ENCODE data around the gene TLX2. TPM values are rescaled to one million over a fixed set of nuclear protein-coding genes. Genes with fewer than 3 reads are reported as not detected.

TLX2 gene
- total RNA-seq, 1 donor, result not detected

DNA sequence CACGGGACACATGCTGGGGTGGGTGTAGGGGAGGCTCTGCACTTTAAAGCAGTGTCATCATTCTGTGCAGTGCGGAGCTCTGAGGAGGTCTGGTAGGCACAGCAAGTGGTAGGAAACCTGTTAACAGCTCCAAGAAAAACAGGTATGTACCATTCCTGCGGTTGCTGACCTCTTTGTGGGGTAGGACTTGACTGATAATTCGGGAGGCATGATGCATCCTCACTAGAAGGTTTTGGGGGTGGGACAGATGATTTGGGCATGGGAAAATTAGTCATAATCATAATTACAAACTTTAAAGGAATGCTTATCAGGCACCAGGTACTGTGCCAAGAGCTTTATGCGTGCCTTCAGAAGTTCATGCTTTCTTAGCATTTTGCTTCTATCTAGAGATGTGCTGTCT is 50.0 kb downstream of the TLX2 start:
- H3K4me3 ChIP-seq (ENCODE audit: low read depth, low read length), result no peak overlapping the region
- no peak for TF ChIP-seq CTCF (IDR thresholded peaks at IDR 0.05; ENCODE audit: insufficient read depth, low read depth, low read length)
- DNase-seq (ENCODE audit: low read depth), result no peak

GRCh38 chr2:74566076-74566753 is 52.0 kb downstream of the TLX2 start:
- TF ChIP-seq CTCF (IDR thresholded peaks at IDR 0.05; ENCODE audit: insufficient read depth, low read depth, low read length), result no peak
- no peak for DNase-seq (ENCODE audit: low read depth)
- H3K4me3 ChIP-seq (ENCODE audit: low read depth, low read length), result no peak overlapping the region

- TF ChIP-seq CTCF (IDR thresholded peaks at IDR 0.05; ENCODE audit: insufficient read depth, low read depth, low read length), result no peak
- DNase-seq (ENCODE audit: low read depth), result peak; percentile 85
- no peak overlapping the region for H3K4me3 ChIP-seq (ENCODE audit: low read depth, low read length)
Observed at GRCh38 chr2:74566754-74567085, 52.5 kb downstream of the TLX2 start.

Other genes starting within 250 kb of the TLX2 start
- gene SLC4A5, start 171.0 kb upstream of the TLX2 start, total RNA-seq, result under 0.01 and 0.32 TPM in 2 replicates
- 136 and 153 TPM in 2 replicates for gene DCTN1, start 134.1 kb upstream of the TLX2 start, total RNA-seq
- 0.86 and 1.3 TPM in 2 replicates for gene C2orf81, start 92.8 kb upstream of the TLX2 start, total RNA-seq
- gene WDR54, start 92.7 kb upstream of the TLX2 start, total RNA-seq, result 28.9 and 43.8 TPM in 2 replicates
- gene RTKN, start 72.5 kb upstream of the TLX2 start, total RNA-seq, result 17.4 and 18.1 TPM in 2 replicates
- gene INO80B, start 59.4 kb upstream of the TLX2 start, total RNA-seq, result 10.0 and 11.7 TPM in 2 replicates
- 45.4 and 50.5 TPM in 2 replicates for gene WBP1, start 56.0 kb upstream of the TLX2 start, total RNA-seq
- 52.2 and 62.2 TPM in 2 replicates for gene MOGS, start 49.1 kb upstream of the TLX2 start, total RNA-seq
- 21.2 and 23.5 TPM in 2 replicates for gene MRPL53, start 41.8 kb upstream of the TLX2 start, total RNA-seq
- 27.2 and 29.6 TPM in 2 replicates for gene CCDC142, start 31.5 kb upstream of the TLX2 start, total RNA-seq
- 8.6 and 14.8 TPM in 2 replicates for gene TTC31, start 31.4 kb upstream of the TLX2 start, total RNA-seq
- 1.3 and 2.9 TPM in 2 replicates for gene LBX2, start 14.8 kb upstream of the TLX2 start, total RNA-seq
- gene PCGF1, start 6.8 kb upstream of the TLX2 start, total RNA-seq, result 21.6 and 23.7 TPM in 2 replicates
- gene DQX1, start 11.8 kb downstream of the TLX2 start, total RNA-seq, result not detected in 2 replicates
- gene AUP1, start 15.3 kb downstream of the TLX2 start, total RNA-seq, result 60.2 and 68.2 TPM in 2 replicates
- gene HTRA2, start 15.5 kb downstream of the TLX2 start, total RNA-seq, result 36.7 and 40.2 TPM in 2 replicates
- 9.9 and 10.6 TPM in 2 replicates for gene LOXL3, start 39.5 kb downstream of the TLX2 start, total RNA-seq
- 9.9 and 20.0 TPM in 2 replicates for gene DOK1, start 40.3 kb downstream of the TLX2 start, total RNA-seq
- gene M1AP, start 133.9 kb downstream of the TLX2 start, total RNA-seq, result not detected in 2 replicates
- 5.6 and 7.7 TPM in 2 replicates for gene SEMA4F, start 139.8 kb downstream of the TLX2 start, total RNA-seq

All from fibroblast of villous mesenchyme (primary cell).